GM18499 (cell line): ENCODE measurements around the gene RGL3.
"Not testable (repeated sequence)": the region's sequence is repeated elsewhere in the genome, so short reads cannot be mapped to it uniquely, and the experiment has no call there.

ENCODE experiments used
- ATAC-seq: cut with Tn5 transposase; IDR thresholded peaks from one replicate; pipeline ENCODE4 v1.9.1; 2021; ENCODE audit warnings: moderate number of reproducible peaks; ENCODE audit not compliant: insufficient read depth, unreplicated experiment

Gene RGL3

GRCh38 chr19:11418549-11419506, at the start of gene RGL3:
Gene RGL3 (minus strand): TSS chr19:11419314. CDS start chr19:11419278, 36 bp downstream.
- ATAC-seq, result no peak

GRCh38 chr19:11468266-11468845, 49.2 kb upstream of the RGL3 start:
- not testable (repeated sequence) for ATAC-seq

GRCh38 chr19:11465600-11465999, 46.5 kb upstream of the RGL3 start:
- ATAC-seq, result no peak

- no peak for ATAC-seq
These were observed 45.5 kb upstream of the RGL3 start for GRCh38 chr19:11464333-11465265.

- ATAC-seq, result no peak
These were observed 44.3 kb upstream of the RGL3 start for GRCh38 chr19:11463391-11463790.

GRCh38 chr19:11461453-11461852, 42.3 kb upstream of the RGL3 start:
- no peak for ATAC-seq

GRCh38 chr19:11460207-11460606, 41.1 kb upstream of the RGL3 start:
- no peak for ATAC-seq

- ATAC-seq, result not testable (repeated sequence)
These were observed 39.8 kb upstream of the RGL3 start for GRCh38 chr19:11458912-11459311.

GRCh38 chr19:11458236-11458900, 39.3 kb upstream of the RGL3 start:
- no peak for ATAC-seq

- no peak for ATAC-seq
These were observed 38.7 kb upstream of the RGL3 start for GRCh38 chr19:11457831-11458230.

- ATAC-seq, result no peak
These were observed 38.0 kb upstream of the RGL3 start for GRCh38 chr19:11457115-11457514.

- ATAC-seq, result no peak
These were observed 37.5 kb upstream of the RGL3 start for GRCh38 chr19:11456659-11457058.

- not testable (repeated sequence) for ATAC-seq
These were observed 36.1 kb upstream of the RGL3 start for GRCh38 chr19:11455233-11455554.

GRCh38 chr19:11453468-11454341, 34.6 kb upstream of the RGL3 start:
- ATAC-seq, result no peak

GRCh38 chr19:11452620-11453310, 33.7 kb upstream of the RGL3 start:
- no peak for ATAC-seq

- ATAC-seq, result no peak
These were observed 32.9 kb upstream of the RGL3 start for GRCh38 chr19:11451871-11452619.

GRCh38 chr19:11451327-11451870, 32.3 kb upstream of the RGL3 start:
- no peak for ATAC-seq
